Measurements from ENCODE around the gene SDCCAG8.

Gene SDCCAG8

GRCh38 chr1:243257189-243257588, 1.3 kb downstream of the SDCCAG8 start:
- in situ Hi-C loops (cut with HindIII; ENCODE audit: low pct_unique_long_range_greater_than_20kb, low sequenced_read_pairs): no loop called here

GRCh38 chr1:243258731-243259130, 2.9 kb downstream of the SDCCAG8 start:
- no peak for TF ChIP-seq JUND (IDR thresholded peaks at IDR 0.05; ENCODE audit: low read depth)
- no peak for DNase-seq (ENCODE audit: low read depth in 1 of 2, low spot score in 1 of 2)
- in situ Hi-C loops (cut with HindIII; ENCODE audit: low pct_unique_long_range_greater_than_20kb, low sequenced_read_pairs): no loop called here

More at GRCh38 chr1:243257189-243257588, 1.3 kb downstream of the SDCCAG8 start:
- TF ChIP-seq JUND (IDR thresholded peaks at IDR 0.05; ENCODE audit: low read depth): no peak
- no peak for DNase-seq (ENCODE audit: low read depth in 1 of 2, low spot score in 1 of 2)

GRCh38 chr1:243260221-243260880, 4.5 kb downstream of the SDCCAG8 start:
- DNase-seq (ENCODE audit: low read depth in 1 of 2, low spot score in 1 of 2): no peak
- in situ Hi-C loops (cut with HindIII; ENCODE audit: low pct_unique_long_range_greater_than_20kb, low sequenced_read_pairs): no loop called here
- TF ChIP-seq JUND (IDR thresholded peaks at IDR 0.05; ENCODE audit: low read depth): no peak

- in situ Hi-C loops (cut with HindIII; ENCODE audit: low pct_unique_long_range_greater_than_20kb, low sequenced_read_pairs): no loop called here
- no peak for DNase-seq (ENCODE audit: low read depth in 1 of 2, low spot score in 1 of 2)
- TF ChIP-seq JUND (IDR thresholded peaks at IDR 0.05; ENCODE audit: low read depth): no peak
These were observed 5.5 kb downstream of the SDCCAG8 start for GRCh38 chr1:243261390-243261789.

- in situ Hi-C loops (cut with HindIII; ENCODE audit: low pct_unique_long_range_greater_than_20kb, low sequenced_read_pairs): no loop called here
- DNase-seq (ENCODE audit: low read depth in 1 of 2, low spot score in 1 of 2): no peak
- no peak for TF ChIP-seq JUND (IDR thresholded peaks at IDR 0.05; ENCODE audit: low read depth)
These were observed 8.9 kb downstream of the SDCCAG8 start for GRCh38 chr1:243264717-243265116.

GRCh38 chr1:243266231-243266630, 10.4 kb downstream of the SDCCAG8 start:
- in situ Hi-C loops (cut with HindIII; ENCODE audit: low pct_unique_long_range_greater_than_20kb, low sequenced_read_pairs): no loop called here
- TF ChIP-seq JUND (IDR thresholded peaks at IDR 0.05; ENCODE audit: low read depth): no peak
- DNase-seq (ENCODE audit: low read depth in 1 of 2, low spot score in 1 of 2): no peak

GRCh38 chr1:243267471-243267880, 11.6 kb downstream of the SDCCAG8 start:
- in situ Hi-C loops (cut with HindIII; ENCODE audit: low pct_unique_long_range_greater_than_20kb, low sequenced_read_pairs): no loop called here
- TF ChIP-seq JUND (IDR thresholded peaks at IDR 0.05; ENCODE audit: low read depth): no peak
- DNase-seq (ENCODE audit: low read depth in 1 of 2, low spot score in 1 of 2): no peak

- in situ Hi-C loops (cut with HindIII; ENCODE audit: low pct_unique_long_range_greater_than_20kb, low sequenced_read_pairs): no loop called here
- TF ChIP-seq JUND (IDR thresholded peaks at IDR 0.05; ENCODE audit: low read depth): no peak
- DNase-seq (ENCODE audit: low read depth in 1 of 2, low spot score in 1 of 2): no peak
These were observed 12.2 kb downstream of the SDCCAG8 start for GRCh38 chr1:243267914-243268653.

- in situ Hi-C loops (cut with HindIII; ENCODE audit: low pct_unique_long_range_greater_than_20kb, low sequenced_read_pairs): no loop called here
These were observed 13.1 kb downstream of the SDCCAG8 start for GRCh38 chr1:243268751-243269460.

GRCh38 chr1:243269461-243269801, 13.6 kb downstream of the SDCCAG8 start:
- in situ Hi-C loops (cut with HindIII; ENCODE audit: low pct_unique_long_range_greater_than_20kb, low sequenced_read_pairs): no loop called here
- TF ChIP-seq JUND (IDR thresholded peaks at IDR 0.05; ENCODE audit: low read depth): no peak
- DNase-seq (ENCODE audit: low read depth in 1 of 2, low spot score in 1 of 2): no peak

More at GRCh38 chr1:243268751-243269460, 13.1 kb downstream of the SDCCAG8 start:
- TF ChIP-seq JUND (IDR thresholded peaks at IDR 0.05; ENCODE audit: low read depth): no peak
- no peak for DNase-seq (ENCODE audit: low read depth in 1 of 2, low spot score in 1 of 2)

GRCh38 chr1:243270097-243270864, 14.4 kb downstream of the SDCCAG8 start:
- no peak for TF ChIP-seq JUND (IDR thresholded peaks at IDR 0.05; ENCODE audit: low read depth)
- DNase-seq (ENCODE audit: low read depth in 1 of 2, low spot score in 1 of 2): no peak
- in situ Hi-C loops (cut with HindIII; ENCODE audit: low pct_unique_long_range_greater_than_20kb, low sequenced_read_pairs): no loop called here

GRCh38 chr1:243271996-243272395, 16.2 kb downstream of the SDCCAG8 start:
- DNase-seq (ENCODE audit: low read depth in 1 of 2, low spot score in 1 of 2): no peak
- no peak for TF ChIP-seq JUND (IDR thresholded peaks at IDR 0.05; ENCODE audit: low read depth)
- in situ Hi-C loops (cut with HindIII; ENCODE audit: low pct_unique_long_range_greater_than_20kb, low sequenced_read_pairs): no loop called here
